AG09319 (cell line): ENCODE results near the gene NR1D1.

Experiments
- DNase-seq: peaks from one replicate; pipeline ENCODE4 v3.0.0-alpha.2; 2010; ENCODE audit warnings: low read depth; ENCODE audit errors: extremely low read depth
- CTCF ChIP-seq: IDR thresholded peaks from 2 replicates; pipeline ENCODE4 v1.5.1; 2011; ENCODE audit warnings: low read depth, mild to moderate bottlenecking, inconsistent platforms, low read length, moderate library complexity

Gene NR1D1

GRCh38 chr17:40087903-40088718 lies 12.3 kb downstream of the NR1D1 start:
- DNase-seq, result no peak
- TF ChIP-seq CTCF, result no peak

GRCh38 chr17:40087049-40087794 lies 13.2 kb downstream of the NR1D1 start:
- DNase-seq, result no peak
- no peak for TF ChIP-seq CTCF

- TF ChIP-seq CTCF, result peak; percentile 75
- DNase-seq, result no peak
These were observed 14.0 kb downstream of the NR1D1 start for GRCh38 chr17:40086150-40087044.

- no peak for TF ChIP-seq CTCF
- DNase-seq, result no peak
These were observed 15.9 kb downstream of the NR1D1 start for GRCh38 chr17:40084477-40084876.

GRCh38 chr17:40079545-40079944 lies 20.8 kb downstream of the NR1D1 start:
- TF ChIP-seq CTCF, result no peak
- DNase-seq, result no peak

- DNase-seq, result no peak
- no peak for TF ChIP-seq CTCF
These were observed 23.8 kb downstream of the NR1D1 start for GRCh38 chr17:40076591-40076990.
